ENCODE results near the gene PML. TPM values are rescaled to one million over a fixed set of nuclear protein-coding genes. Genes with fewer than 3 reads are reported as not detected.

PML gene
- total RNA-seq, 4 donors from 2014 or later = 24.1 to 75.1 (median 52.1) TPM

- peaks cover 0 to 5% of the 10 kb centered on the region in 2 donors for H3K36me3 ChIP-seq
- H3K4me1 ChIP-seq = peaks cover 5 to 44% (median 29%) of the 10 kb centered on the region in 3 donors
- H3K27me3 ChIP-seq = no peaks in the 10 kb centered on the region
- ATAC-seq = no peak
- WGBS, 2 donors (ENCODE audit: low coverage in 1 of 2) = 68 to 82% methylated on average over 4 to 6 of the region's 27 CpGs
- no peak overlapping the region for H3K4me3 ChIP-seq
- peak overlapping the region in 1 of 4 donors; percentile 91 for H3K27ac ChIP-seq
- no peaks in the 10 kb centered on the region for H3K9me3 ChIP-seq
- TF ChIP-seq POLR2A (IDR thresholded peaks at IDR 0.05) (no peak), EP300 (IDR thresholded peaks at IDR 0.05) (no peak), POLR2AphosphoS5 (IDR thresholded peaks at IDR 0.05) (no peak)
- TF ChIP-seq, protein P1, sequence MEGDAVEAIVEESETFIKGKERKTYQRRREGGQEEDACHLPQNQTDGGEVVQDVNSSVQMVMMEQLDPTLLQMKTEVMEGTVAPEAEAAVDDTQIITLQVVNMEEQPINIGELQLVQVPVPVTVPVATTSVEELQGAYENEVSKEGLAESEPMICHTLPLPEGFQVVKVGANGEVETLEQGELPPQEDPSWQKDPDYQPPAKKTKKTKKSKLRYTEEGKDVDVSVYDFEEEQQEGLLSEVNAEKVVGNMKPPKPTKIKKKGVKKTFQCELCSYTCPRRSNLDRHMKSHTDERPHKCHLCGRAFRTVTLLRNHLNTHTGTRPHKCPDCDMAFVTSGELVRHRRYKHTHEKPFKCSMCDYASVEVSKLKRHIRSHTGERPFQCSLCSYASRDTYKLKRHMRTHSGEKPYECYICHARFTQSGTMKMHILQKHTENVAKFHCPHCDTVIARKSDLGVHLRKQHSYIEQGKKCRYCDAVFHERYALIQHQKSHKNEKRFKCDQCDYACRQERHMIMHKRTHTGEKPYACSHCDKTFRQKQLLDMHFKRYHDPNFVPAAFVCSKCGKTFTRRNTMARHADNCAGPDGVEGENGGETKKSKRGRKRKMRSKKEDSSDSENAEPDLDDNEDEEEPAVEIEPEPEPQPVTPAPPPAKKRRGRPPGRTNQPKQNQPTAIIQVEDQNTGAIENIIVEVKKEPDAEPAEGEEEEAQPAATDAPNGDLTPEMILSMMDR (IDR thresholded peaks at IDR 0.05) = no peak
These were observed 40.0 kb upstream of the PML start for GRCh38 chr15:73954188-73955145.

DNA sequence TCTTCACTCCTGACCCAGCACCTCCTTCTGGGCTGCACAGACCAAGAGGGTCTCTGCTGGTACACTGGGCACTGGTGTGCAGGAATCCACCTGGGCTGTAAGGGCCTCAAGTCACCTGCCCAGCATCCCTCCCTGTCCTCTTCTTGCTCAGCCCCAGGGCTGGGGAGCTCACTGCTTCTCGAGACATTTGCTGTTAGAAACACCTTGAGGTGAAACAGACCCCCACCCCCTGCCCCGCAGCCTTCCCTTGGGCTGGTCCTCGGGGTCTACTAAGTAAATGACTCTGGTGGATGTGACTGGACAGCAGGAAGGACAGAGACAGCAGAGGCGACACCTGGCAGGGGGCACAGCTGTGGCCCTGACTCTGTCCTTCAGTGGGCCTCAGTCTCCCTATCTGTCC is 39.2 kb upstream of the PML start:
- Histone ChIP-seq H3K4me1 (peaks cover 5 to 43% (median 29%) of the 10 kb centered on the region in 3 donors), H3K27ac (peak overlapping the region in 1 of 4 donors; percentile 9), H3K36me3 (no peaks in the 10 kb centered on the region), H3K9me3 (no peaks in the 10 kb centered on the region), H3K4me3 (no peak overlapping the region), H3K27me3 (no peaks in the 10 kb centered on the region)
- 85% methylated on average over 2 of the region's 4 CpGs; no CpG with 5 or more reads in 1 of the 2 donors for WGBS, 2 donors (ENCODE audit: low coverage in 1 of 2)
- no peak for ATAC-seq
- TF ChIP-seq POLR2AphosphoS5 (IDR thresholded peaks at IDR 0.05) (no peak), POLR2A (IDR thresholded peaks at IDR 0.05) (no peak), EP300 (IDR thresholded peaks at IDR 0.05) (no peak)
- TF ChIP-seq, protein P1 (IDR thresholded peaks at IDR 0.05) = no peak

DNA sequence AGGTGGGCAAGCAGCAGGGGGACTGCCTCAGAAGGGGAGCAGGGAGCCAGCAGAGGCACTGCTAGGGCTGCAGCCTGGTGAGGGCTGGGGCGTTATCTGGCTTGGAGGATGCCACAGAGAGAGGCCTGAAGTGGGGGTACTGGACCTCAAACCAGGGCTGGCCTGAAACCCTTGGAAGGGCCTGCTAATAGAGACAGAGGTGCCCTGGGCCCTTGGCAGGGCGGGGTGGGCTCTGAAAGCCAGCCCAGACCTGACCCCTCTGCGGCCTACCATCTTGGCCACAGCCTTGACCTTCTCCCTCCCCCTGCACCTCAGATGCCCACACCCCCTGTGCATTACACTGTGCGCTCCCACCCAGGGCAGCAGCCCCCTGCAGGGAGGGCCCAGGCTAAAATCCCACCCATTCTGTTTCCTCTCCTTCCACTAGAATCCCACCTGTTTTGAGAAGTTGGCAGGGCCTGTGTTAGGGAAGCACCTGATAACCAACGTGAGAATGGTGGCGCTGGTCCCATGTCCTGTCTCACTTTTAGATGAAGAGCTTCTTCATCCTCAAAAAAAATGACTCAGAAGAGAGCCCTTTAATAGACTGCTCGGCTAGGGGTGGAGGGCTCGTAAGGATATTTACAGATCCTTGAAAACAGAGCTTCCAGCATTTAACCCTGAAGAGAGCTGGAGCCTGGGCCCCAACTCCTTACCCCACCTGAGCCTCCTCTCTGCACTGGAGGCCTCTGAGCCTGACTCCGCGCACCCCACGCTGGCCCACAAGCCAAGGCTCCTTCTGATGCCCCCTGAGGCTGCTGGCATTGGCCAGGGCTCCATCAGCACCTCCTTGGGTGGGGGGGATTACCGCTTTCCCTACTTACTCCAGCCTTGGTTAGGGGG is 38.4 kb upstream of the PML start:
- Histone ChIP-seq H3K4me3 (no peak overlapping the region), H3K9me3 (no peaks in the 10 kb centered on the region), H3K27me3 (no peaks in the 10 kb centered on the region), H3K4me1 (peaks cover 5 to 35% (median 22%) of the 10 kb centered on the region in 3 donors), H3K36me3 (no peaks in the 10 kb centered on the region), H3K27ac (peak overlapping the region in 2 of 4 donors; percentile 9 to 39)
- WGBS, 2 donors (ENCODE audit: low coverage in 1 of 2) = 62 to 79% methylated on average over 7 to 9 of the region's 12 CpGs
- TF ChIP-seq, protein P1 (IDR thresholded peaks at IDR 0.05) = no peak
- no peak for TF ChIP-seq POLR2A (IDR thresholded peaks at IDR 0.05)
- no peak for TF ChIP-seq EP300 (IDR thresholded peaks at IDR 0.05)
- no peak for TF ChIP-seq POLR2AphosphoS5 (IDR thresholded peaks at IDR 0.05)
- ATAC-seq = no peak

DNA sequence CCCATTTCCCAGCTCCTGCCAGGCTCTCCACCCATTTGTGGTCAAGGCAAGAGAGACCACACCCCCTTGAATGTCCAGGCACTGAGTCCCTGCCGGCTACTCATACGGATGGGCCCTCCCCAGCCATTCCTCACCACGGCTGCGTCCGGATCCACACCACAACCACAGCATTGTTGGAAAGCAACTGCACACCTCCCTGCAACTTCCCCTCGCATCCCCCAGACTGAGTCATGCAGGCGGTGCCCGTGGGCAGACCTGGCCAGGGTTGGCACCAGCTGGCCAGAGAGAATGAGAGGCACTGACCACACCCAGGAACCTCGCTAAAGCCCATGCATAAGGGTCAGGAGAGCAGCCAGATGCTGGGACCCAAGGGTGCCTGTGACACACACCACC is 37.8 kb upstream of the PML start:
- Histone ChIP-seq H3K4me1 (peaks cover 1 to 29% (median 18%) of the 10 kb centered on the region in 3 donors), H3K27me3 (no peaks in the 10 kb centered on the region), H3K27ac (peak overlapping the region in 2 of 4 donors; percentile 9 to 39), H3K36me3 (no peaks in the 10 kb centered on the region), H3K4me3 (no peak overlapping the region), H3K9me3 (no peaks in the 10 kb centered on the region)
- peak; percentile 22 for TF ChIP-seq POLR2AphosphoS5 (IDR thresholded peaks at IDR 0.05)
- TF ChIP-seq EP300 (IDR thresholded peaks at IDR 0.05) = no peak
- WGBS, 2 donors (ENCODE audit: low coverage in 1 of 2) = 20% methylated on average over 1 of the region's 9 CpGs; no CpG with 5 or more reads in 1 of the 2 donors
- peak; percentile 70 for ATAC-seq

DNA sequence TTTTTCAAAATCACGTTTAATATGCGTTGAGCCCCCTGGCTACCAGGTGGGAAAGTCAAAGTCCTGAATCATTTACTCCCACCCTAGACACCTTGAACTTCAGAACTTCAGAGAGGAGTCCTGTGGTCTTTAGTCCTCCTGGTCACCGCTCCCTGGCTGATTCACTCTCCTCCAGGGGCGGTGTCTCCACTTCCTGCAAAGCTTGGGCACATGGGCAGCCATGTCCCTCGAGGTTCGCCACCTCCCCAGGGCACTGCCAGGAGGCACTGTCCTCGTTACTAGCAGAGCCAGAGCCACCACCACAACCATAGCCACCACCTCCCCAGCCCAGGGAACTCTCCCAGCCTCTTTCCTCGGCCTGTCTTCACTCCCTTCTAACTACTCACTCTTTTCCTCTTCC is 37.2 kb upstream of the PML start:
- 87 to 88% methylated on average over 5 to 8 of the region's 8 CpGs for WGBS, 2 donors (ENCODE audit: low coverage in 1 of 2)
- H3K27me3 ChIP-seq = no peaks in the 10 kb centered on the region
- no peak for ATAC-seq
- H3K9me3 ChIP-seq = no peaks in the 10 kb centered on the region
- no peaks in the 10 kb centered on the region for H3K36me3 ChIP-seq
- no peak overlapping the region for H3K4me3 ChIP-seq
- peaks cover 0 to 23% (median 12%) of the 10 kb centered on the region in 3 donors for H3K4me1 ChIP-seq
- no peak overlapping the region for H3K27ac ChIP-seq
- TF ChIP-seq, protein P1 (IDR thresholded peaks at IDR 0.05) = no peak
